WTC11 (cell line): Measurements from ENCODE around the gene PHOSPHO1.

ENCODE experiments used
- CTCF ChIP-seq: fragments of 200-600 bp; IDR thresholded peaks from 2 replicates; pipeline ENCODE4 v1.8.0; 2022; ENCODE audit warnings: antibody characterized with exemption
- FOXP1 ChIP-seq: sonication (generic); formaldehyde crosslinking; IDR thresholded peaks from 2 replicates; pipeline ENCODE4 v1.8.0; 2022; ENCODE audit warnings: missing genetic modification reagents, mild to moderate bottlenecking, moderate library complexity, borderline replicate concordance
- MAX ChIP-seq: sonication (generic); formaldehyde crosslinking; IDR thresholded peaks from 2 replicates; pipeline ENCODE4 v1.8.0; 2022; ENCODE audit warnings: mild to moderate bottlenecking, missing genetic modification reagents
- NR3C1 ChIP-seq: sonication (generic); formaldehyde crosslinking; conservative IDR thresholded peaks from 2 replicates; pipeline ENCODE4 v1.8.1; 2023; ENCODE audit warnings: low read depth, mild to moderate bottlenecking, missing genetic modification reagents

- TF ChIP-seq CTCF (no peak), FOXP1 (CRISPR knock-in tag) (no peak), NR3C1 (CRISPR knock-in tag) (no peak), MAX (CRISPR knock-in tag) (no peak)
These were observed 49.5 kb upstream of the PHOSPHO1 start for GRCh38 chr17:49280061-49280460.
